DLD1 (cell line): ENCODE data around the gene LRIG1.

Experiments
- in situ Hi-C: cut with HindIII; loops from 2 replicates; pipeline ENCODE4 v1.10.0; 2017; ENCODE audit warnings: low sequenced_read_pairs

The LRIG1 gene

GRCh38 chr3:66363148-66363547 is 137.7 kb downstream of the LRIG1 start:
- in situ Hi-C loops = no loop called here

DNA sequence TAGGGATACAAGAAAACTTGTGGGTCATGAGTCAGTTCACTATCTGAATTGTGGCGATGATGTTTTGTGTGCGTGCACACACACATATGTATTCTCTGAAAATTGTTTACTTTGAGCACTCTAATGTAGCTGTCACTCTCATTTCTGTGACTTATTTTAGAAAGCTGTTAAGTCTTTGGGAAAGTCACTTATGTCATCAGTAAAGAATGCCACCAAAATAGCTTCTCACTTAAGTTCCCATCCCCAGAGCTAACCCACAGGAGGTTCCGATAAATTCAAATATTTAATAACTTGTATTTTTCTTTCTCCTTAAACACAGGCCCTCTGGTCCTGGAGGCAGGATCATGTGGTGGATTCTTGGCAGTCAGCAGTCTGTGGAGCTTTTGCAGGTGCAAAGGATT is 138.3 kb downstream of the LRIG1 start:
- in situ Hi-C loops = no loop called here

DNA sequence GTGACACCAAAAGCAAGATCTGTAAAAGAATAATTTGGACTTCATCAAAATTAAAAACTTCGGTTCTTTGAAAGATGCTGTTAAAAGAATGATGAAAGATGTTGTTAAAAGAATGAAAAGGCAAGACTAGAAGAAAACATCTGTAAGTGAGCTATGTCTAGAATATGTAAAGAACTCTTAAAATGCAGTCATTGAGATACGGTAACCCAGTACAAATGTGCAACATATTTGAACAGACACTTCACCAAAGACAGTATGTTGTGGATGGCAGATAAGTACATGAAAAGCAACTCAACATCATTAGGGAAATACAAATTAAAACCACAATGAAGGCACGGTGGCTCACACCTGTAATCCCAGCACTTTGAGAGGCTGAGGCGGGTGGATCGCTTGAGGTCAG is 139.5 kb downstream of the LRIG1 start:
- in situ Hi-C loops = no loop called here

DNA sequence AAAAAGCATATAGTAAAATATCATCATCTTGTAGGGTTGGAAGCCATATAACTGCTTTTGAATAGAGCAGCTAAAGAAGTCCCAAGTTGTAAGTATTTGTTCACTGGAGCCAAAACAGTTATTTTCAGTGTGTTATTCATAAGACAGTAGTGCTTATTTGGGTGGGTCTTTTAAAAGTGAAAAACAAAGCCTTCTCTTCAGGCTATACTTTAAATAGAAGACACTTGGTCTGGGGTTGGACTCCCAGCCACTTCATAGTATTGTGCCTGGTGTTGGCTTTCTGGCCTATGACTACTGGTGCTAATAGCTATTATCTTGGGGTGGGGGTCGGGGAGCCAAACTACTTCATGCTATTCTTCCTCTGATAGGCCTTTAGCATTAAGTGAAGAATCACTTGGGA is 144.8 kb downstream of the LRIG1 start:
- in situ Hi-C loops = no loop called here

GRCh38 chr3:66355394-66355793 is 145.4 kb downstream of the LRIG1 start:
- in situ Hi-C loops = no loop called here

DNA sequence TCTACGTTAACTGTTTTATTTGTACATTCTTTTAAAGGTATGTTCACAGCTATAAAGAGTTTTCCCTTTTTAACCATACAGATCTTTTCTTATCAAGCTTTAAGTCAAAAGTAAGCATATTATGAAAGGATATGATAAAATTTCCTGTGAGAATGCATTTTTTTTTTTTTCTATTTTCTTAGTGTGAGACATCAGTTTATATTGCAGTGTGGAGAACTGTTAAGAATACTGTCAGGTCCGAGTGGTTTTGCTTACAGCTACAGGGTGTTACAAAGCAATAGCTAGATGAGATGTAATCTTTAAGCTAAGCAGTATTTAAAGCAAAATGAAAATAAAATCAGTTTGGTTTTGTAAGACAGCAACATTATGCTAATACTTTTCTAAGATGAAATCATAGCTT is 146.8 kb downstream of the LRIG1 start:
- in situ Hi-C loops = no loop called here

- in situ Hi-C loops = no loop called here
Observed at GRCh38 chr3:66353530-66353929, 147.3 kb downstream of the LRIG1 start.

- in situ Hi-C loops = no loop called here
Observed at GRCh38 chr3:66353039-66353438, 147.8 kb downstream of the LRIG1 start.

GRCh38 chr3:66350601-66351000 is 150.2 kb downstream of the LRIG1 start:
- in situ Hi-C loops = no loop called here

- in situ Hi-C loops = no loop called here
Observed at GRCh38 chr3:66348704-66349103, 152.1 kb downstream of the LRIG1 start.

DNA sequence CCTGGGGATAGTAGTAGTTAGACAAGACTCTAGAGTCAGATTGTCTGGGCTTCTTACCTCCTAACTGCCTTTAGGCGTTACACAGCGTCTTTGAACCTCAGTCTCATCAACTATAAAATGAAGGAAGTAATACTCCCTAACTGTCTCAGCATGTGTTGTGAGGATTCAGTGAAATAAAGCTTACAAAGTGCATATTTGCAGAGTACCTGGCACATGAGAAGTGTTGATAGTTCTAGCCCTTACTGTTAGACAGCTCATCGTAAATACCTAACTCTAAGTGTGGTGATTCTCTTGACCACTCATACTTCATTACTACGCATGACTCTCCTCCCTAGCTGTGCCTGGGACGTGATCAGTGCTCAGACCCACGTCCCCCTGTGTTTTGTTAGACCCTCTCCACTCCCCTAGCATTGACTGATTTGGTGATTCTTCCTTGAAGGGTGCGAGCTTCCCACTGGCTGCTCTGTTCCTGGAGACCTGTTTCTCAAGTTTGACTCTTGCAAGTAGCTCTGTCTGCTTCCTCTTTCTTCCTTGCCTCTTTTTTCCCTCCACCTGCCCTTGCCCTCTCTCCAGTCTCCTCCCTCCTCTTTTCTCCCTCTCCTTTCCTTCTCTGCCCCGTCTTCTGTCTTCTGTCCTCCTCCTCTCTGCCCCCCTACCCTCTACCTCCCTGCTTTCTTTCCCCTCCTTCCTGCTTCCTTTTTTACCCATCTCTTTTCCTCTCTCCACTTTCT is 155.8 kb downstream of the LRIG1 start:
- in situ Hi-C loops = no loop called here

DNA sequence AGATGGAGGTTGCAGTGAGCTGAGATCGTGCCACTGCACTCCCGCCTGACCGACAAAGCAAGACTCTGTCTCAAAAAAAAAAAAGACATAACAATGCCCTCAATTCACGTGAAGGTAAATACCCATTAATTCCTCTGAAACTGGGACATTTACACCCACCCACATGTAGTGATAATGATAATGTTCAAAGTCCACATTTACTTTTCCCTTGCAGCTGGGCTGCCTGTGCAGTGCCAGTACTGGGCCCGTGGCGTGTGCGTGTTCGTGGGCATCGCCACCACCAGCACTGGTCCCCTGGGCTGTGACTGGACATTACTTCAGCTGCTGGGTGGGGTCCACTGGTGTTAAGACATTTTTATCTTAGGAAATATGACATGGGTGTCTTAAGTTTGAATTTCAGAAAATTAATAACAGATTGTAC is 156.4 kb downstream of the LRIG1 start:
- in situ Hi-C loops = no loop called here

DNA sequence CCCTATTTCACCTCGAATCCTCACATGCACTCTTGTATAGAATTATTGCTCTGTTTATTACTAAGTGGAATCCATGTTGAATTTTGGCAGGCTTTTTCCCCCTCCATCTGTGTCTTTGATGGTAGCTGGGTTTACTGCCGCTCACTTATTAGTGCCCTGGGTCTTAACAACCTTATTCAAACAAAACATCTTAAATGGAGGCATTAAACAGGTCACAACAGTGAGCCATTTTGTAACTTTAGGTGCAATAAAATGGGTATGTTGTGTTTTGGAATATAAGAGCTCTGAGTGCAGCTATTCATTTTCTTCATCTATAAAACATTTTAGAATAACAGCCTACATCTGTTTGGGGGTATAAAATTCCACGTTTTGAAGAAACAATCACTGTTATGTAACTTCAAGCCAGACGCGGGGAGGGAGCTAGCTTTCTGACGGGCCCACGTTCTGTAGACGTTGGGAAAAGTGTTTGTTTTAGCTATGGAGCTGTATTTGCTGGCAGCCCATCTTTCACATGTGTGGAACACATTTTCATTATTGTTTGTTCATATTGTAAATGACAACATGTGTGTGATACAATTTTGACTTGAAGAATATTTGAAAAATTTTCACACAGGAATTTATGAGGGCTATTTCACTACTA is 158.0 kb downstream of the LRIG1 start:
- in situ Hi-C loops = no loop called here

GRCh38 chr3:66338927-66339326 is 161.9 kb downstream of the LRIG1 start:
- in situ Hi-C loops = no loop called here

DNA sequence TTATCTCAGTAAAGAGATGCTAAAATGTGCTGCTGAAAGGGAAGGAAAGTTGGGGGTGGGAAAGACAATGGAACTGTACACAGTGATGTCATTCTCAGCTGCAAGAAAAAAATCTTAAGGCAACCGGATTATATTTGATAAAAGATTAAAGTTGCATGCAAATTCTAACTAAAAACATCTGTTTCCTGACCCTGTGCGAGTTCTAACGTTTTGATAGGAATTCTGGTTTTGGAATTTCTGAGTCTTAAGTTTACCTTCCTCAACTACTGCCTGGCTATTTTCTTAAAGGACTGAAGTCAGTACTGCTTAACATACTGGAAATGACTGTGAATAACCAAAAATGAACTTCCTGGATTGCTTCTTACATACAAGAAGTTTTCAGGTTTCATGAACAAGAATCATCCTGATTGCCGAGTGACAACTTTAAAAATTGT is 164.5 kb downstream of the LRIG1 start:
- in situ Hi-C loops = no loop called here

GRCh38 chr3:66335671-66336070 is 165.2 kb downstream of the LRIG1 start:
- in situ Hi-C loops = no loop called here
